Endothelial cell of umbilical vein (primary cell): ENCODE measurements around the gene CHST11. TPM values are rescaled to one million over a fixed set of nuclear protein-coding genes. Genes with fewer than 3 reads are reported as not detected.
"Not testable (repeated sequence)": the region's sequence is repeated elsewhere in the genome, so short reads cannot be mapped to it uniquely, and the experiment has no call there.

ENCODE experiments used
- BruUV-seq: library from RNA; stranded (reverse); fragments of 400-500 nt; replicated peaks from 2 replicates; lab custom pipeline; 2021; lab: Mats Ljungman, UMichigan
- CTCF ChIA-PET: fragments of 300-600, 350-600 bp; sonication (Branson Sonifier 250); formaldehyde crosslinking; loops from one replicate; lab custom pipeline; 2021; ENCODE audit warnings: antibody characterized with exemption, inconsistent platforms; lab: Charles Lee
- POLR2A ChIA-PET: fragments of 300-600, 350-600 bp; sonication (Branson Sonifier 250); formaldehyde crosslinking; loops from one replicate; lab custom pipeline; 2021; ENCODE audit warnings: antibody characterized with exemption, inconsistent platforms; lab: Charles Lee
- DNase-seq: peaks from one replicate; pipeline ENCODE4 v3.0.0-alpha.2; 2011; ENCODE audit warnings: low read depth, low spot score
- FAIRE-seq: peaks from 2 replicates; lab custom pipeline; 2011; peaks lifted over from hg19 to GRCh38; lab: Jason Lieb, UNC
- H2AFZ ChIP-seq: 2 replicates; pipeline ENCODE4 v1.6.0; 2012; ENCODE audit warnings: low read depth, low read length, control low read depth, inconsistent platforms
- H3K27ac ChIP-seq: 2 replicates; pipeline ENCODE4 v1.5.1; 2011; ENCODE audit warnings: low read depth, mild to moderate bottlenecking, control low read depth, low read length, moderate library complexity; ENCODE audit not compliant: insufficient read depth
- H3K27me3 ChIP-seq, 2 experiments: 2 replicates each; pipeline versions ENCODE4 v1.6.0 to v1.6.1; 2011; ENCODE audit warnings: low read length in 2 of 2, mixed read lengths in 1 of 2; ENCODE audit not compliant: control insufficient read depth in 2 of 2, insufficient read depth in 2 of 2
- H3K36me3 ChIP-seq, 2 experiments: 2 replicates in 1 of 2; 3 replicates in 1 of 2; pipeline ENCODE4 v1.5.1; 2011; ENCODE audit warnings: low read length in 2 of 2, mild to moderate bottlenecking in 1 of 2, moderate library complexity in 1 of 2; ENCODE audit not compliant: control insufficient read depth in 2 of 2, insufficient read depth in 2 of 2; ENCODE audit errors: extremely low read depth in 1 of 2
- H3K4me1 ChIP-seq: 3 replicates; pipeline ENCODE4 v1.5.1; 2011; ENCODE audit warnings: mild to moderate bottlenecking, low read length; ENCODE audit not compliant: control insufficient read depth, insufficient read depth; ENCODE audit errors: extremely low read depth
- H3K4me2 ChIP-seq: 2 replicates; pipeline ENCODE4 v1.6.1; 2011; ENCODE audit warnings: low read length, control low read depth, mixed read lengths; ENCODE audit not compliant: insufficient read depth
- H3K4me3 ChIP-seq, 3 experiments: fragments of 200-600 bp in 1 of 3; sonication (generic), shearing (Covaris generic) in 1 of 3; replicated peaks in 1 of 3; 2 replicates each; pipeline ENCODE4 v1.5.1; 2011 to 2016; ENCODE audit warnings: control low read depth in 3 of 3, low read length in 3 of 3, mild to moderate bottlenecking in 2 of 3, inconsistent platforms in 1 of 3, low read depth in 1 of 3, moderate library complexity in 1 of 3; ENCODE audit not compliant: insufficient read depth in 1 of 3
- H3K79me2 ChIP-seq: 2 replicates; pipeline ENCODE4 v1.6.0; 2012; ENCODE audit warnings: low read length, inconsistent platforms; ENCODE audit not compliant: control insufficient read depth, insufficient read depth
- H3K9ac ChIP-seq: replicated peaks from 2 replicates; pipeline ENCODE3; 2011; ENCODE audit warnings: low read length, control low read depth; ENCODE audit not compliant: insufficient read depth; ENCODE audit errors: extremely low read depth
- H3K9me1 ChIP-seq: replicated peaks from 3 replicates; pipeline ENCODE4 v1.6.0; 2011; ENCODE audit warnings: mild to moderate bottlenecking, low read length; ENCODE audit not compliant: control insufficient read depth, insufficient read depth; ENCODE audit errors: extremely low read depth
- H3K9me3 ChIP-seq: replicated peaks from 2 replicates; pipeline ENCODE4 v1.5.1; 2012; ENCODE audit warnings: low read length, inconsistent platforms; ENCODE audit not compliant: control insufficient read depth, insufficient read depth
- H4K20me1 ChIP-seq: replicated peaks from 2 replicates; pipeline ENCODE3; 2011; ENCODE audit warnings: mild to moderate bottlenecking, low read length; ENCODE audit not compliant: control insufficient read depth, insufficient read depth; ENCODE audit errors: extremely low read depth
- EZH2 ChIP-seq: IDR thresholded peaks from 2 replicates; pipeline ENCODE4 v1.6.1; 2012; ENCODE audit warnings: borderline replicate concordance, low read depth, mild to moderate bottlenecking, moderate library complexity, low read length, inconsistent platforms; ENCODE audit not compliant: severe bottlenecking
- FOS ChIP-seq: IDR thresholded peaks from 2 replicates; pipeline ENCODE4 v1.6.1; 2011; ENCODE audit warnings: mild to moderate bottlenecking, low read length, moderate library complexity, borderline replicate concordance; ENCODE audit not compliant: insufficient read depth
- GATA2 ChIP-seq: IDR thresholded peaks from 2 replicates; pipeline ENCODE4 v1.7.0; 2011; ENCODE audit warnings: low read depth, mild to moderate bottlenecking, moderate library complexity, mixed read lengths, low read length; ENCODE audit not compliant: insufficient read length, insufficient read depth
- JUN ChIP-seq: IDR thresholded peaks from 2 replicates; pipeline ENCODE4 v1.6.1; 2011; ENCODE audit warnings: borderline replicate concordance, low read depth; ENCODE audit not compliant: insufficient read length, insufficient read depth
- MYC ChIP-seq: IDR thresholded peaks from one replicate; pipeline ENCODE4 v1.6.1; 2011; ENCODE audit warnings: mild to moderate bottlenecking, low read depth, low read length
- POLR2A ChIP-seq: IDR thresholded peaks from 2 replicates; pipeline ENCODE4 v1.6.1; 2012; ENCODE audit warnings: low read depth, mild to moderate bottlenecking, control low read depth, low read length
- dilution Hi-C: fragments of 300-500 bp; cut with MboI; formaldehyde crosslinking; loops from one replicate; pipeline ENCODE4 v1.15.0; 2019; ENCODE audit warnings: low sequenced_read_pairs; ENCODE audit not compliant: extremely low pct_ligation_motif_present
- intact Hi-C: fragments of 100-400 bp; cut with micrococcal nuclease; formaldehyde crosslinking; loops from one replicate; pipeline ENCODE4 v1.10.0; 2022
- polyA plus RNA-seq, 4 experiments: library from polyadenylated mRNA; depleted of rRNA in 3 of 4; stranded (reverse) in 3 of 4; unstranded in 1 of 4; fragments of >200 nt; gene quantifications; 2 replicates each; pipeline versions ENCODE4 v1.2.1 to v1.2.3, GENCODE V29; 2011 to 2012; ENCODE audit warnings: missing spikeins in 1 of 4
- total RNA-seq: library from RNA; stranded (reverse); gene quantifications from 2 replicates; pipeline ENCODE4 v1.2.3, GENCODE V29; 2021
- TF ChIP-seq, protein P1 (sequence below), 2 donors: IDR thresholded peaks; 1 replicate in 1 of 2; 2 replicates in 1 of 2; pipeline ENCODE4 v1.5.1; 2011; ENCODE audit warnings: low read length in 2 of 2, mild to moderate bottlenecking in 2 of 2, moderate library complexity in 2 of 2, control low read depth in 1 of 2, inconsistent platforms in 1 of 2, low read depth in 1 of 2; ENCODE audit not compliant: insufficient read depth in 1 of 2; ENCODE audit errors: extremely low read depth in 1 of 2
- TF ChIP-seq, protein P2 (sequence below): IDR thresholded peaks from 2 replicates; pipeline ENCODE4 v1.6.1; 2011; ENCODE audit not compliant: insufficient read depth, insufficient read length

The CHST11 gene
- total and polyA plus RNA-seq, 2 donors (not counting 3 experiments of a cell fraction or from before 2014, with no cell fraction given) = 19.7 to 20.9 TPM

DNA sequence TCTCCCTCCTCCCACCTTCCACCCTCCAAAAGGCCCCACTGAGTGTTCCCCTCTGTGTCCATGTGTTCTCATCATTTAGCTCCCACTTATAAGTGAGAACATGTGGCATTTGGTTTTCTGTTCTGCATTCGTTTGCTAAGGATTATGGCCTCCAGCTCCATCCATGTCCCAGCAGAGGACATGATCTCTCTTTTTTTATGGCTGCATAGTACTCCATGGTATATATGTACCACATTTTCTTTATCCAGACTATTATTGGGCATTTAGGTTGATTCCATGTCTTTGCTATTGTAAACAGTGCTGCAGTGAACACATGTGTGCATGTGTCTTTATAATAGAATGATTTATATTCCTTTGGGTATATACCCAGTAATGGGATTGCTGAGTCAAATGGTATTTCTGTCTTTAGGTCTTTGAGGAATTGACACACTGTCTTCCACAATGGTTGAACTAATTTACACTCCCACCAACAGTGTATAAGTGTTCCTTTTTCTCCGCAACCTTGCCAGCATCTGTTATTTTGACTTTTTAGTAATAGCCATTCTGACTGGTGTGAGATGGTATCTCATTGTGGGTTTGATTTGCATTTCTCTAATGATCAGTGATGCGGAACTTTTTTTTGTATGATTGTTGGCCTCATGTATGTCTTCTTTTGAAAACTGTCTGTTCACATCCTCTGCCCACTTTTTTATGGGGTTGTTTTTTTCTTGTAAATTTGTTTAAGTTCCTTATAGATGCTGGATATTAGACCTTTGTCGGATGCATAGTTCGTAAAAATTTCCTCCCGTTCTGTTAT lies 287.2 kb downstream of the CHST11 start:
- dilution Hi-C loops, H4K20me1 ChIP-seq, FAIRE-seq, H3K9me1 ChIP-seq, H3K4me1 ChIP-seq, DNase-seq, POLR2A ChIA-PET, H2AFZ ChIP-seq, H3K9ac ChIP-seq, H3K4me3 ChIP-seq, BruUV-seq, H3K9me3 ChIP-seq, intact Hi-C loops, H3K79me2 ChIP-seq, H3K36me3 ChIP-seq, H3K27me3 ChIP-seq, H3K4me2 ChIP-seq, H3K27ac ChIP-seq: not testable (repeated sequence)
- CTCF ChIA-PET = interaction anchor here (1.5 kb wide), 1 partner anchor 13 kb away, joined by 4 read pairs; no protein-coding TSS in a partner anchor

DNA sequence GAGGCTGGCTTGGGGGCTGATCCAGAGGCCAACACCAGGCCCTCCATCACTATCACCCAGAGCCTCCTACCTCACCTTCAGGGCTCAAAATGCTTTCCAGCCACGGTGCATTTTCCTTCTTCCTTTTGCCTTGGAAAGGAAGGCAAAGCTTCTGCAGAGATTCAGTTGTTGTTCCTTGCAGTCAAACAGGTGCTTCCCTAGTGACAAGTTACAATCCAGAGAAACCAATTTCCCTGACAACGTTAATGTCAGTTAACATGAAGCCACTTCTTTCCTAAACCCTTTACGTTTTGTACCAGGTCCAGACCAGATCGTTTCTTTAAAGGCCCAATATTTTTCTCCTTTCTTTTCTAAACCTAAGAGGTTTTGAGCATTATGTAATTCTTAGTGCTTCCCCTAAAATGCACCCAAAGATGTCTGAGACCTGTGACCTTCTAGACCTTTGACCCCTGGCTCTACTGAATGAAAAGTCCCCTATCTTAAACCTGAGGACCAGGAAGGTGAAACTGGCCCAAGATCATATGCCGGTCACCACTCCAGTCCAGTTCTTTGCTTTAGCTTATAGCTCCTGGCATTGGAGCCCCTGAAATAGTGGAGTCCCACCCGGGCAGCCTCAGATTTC lies 289.8 kb downstream of the CHST11 start:
- no peak overlapping the region for H3K4me2 ChIP-seq
- CTCF ChIA-PET = interaction anchor here (0.6 to 3.0 kb wide), 2 partner anchors 22 to 365 kb away, joined by 3 to 8 read pairs; no protein-coding TSS in a partner anchor

More for the DNA sequence above, 289.8 kb downstream of the CHST11 start:
- no peaks in the 10 kb centered on the region for H3K27me3 ChIP-seq
- POLR2A ChIA-PET = no interaction called here
- peaks cover 5% of the 10 kb centered on the region for H3K4me1 ChIP-seq
- no peak overlapping the region for H3K4me3 ChIP-seq
- no peak overlapping the region for H3K27ac ChIP-seq
- no peaks in the 10 kb centered on the region for H3K79me2 ChIP-seq
- BruUV-seq = no TSS peak
- H3K9me1 ChIP-seq = no peaks in the 10 kb centered on the region
- no peak overlapping the region for H3K9ac ChIP-seq
- no peaks in the 10 kb centered on the region for H3K36me3 ChIP-seq
- intact Hi-C loops (no loop called here), dilution Hi-C loops (no loop called here)
- no peaks in the 10 kb centered on the region for H3K9me3 ChIP-seq
- TF ChIP-seq, protein P1, sequence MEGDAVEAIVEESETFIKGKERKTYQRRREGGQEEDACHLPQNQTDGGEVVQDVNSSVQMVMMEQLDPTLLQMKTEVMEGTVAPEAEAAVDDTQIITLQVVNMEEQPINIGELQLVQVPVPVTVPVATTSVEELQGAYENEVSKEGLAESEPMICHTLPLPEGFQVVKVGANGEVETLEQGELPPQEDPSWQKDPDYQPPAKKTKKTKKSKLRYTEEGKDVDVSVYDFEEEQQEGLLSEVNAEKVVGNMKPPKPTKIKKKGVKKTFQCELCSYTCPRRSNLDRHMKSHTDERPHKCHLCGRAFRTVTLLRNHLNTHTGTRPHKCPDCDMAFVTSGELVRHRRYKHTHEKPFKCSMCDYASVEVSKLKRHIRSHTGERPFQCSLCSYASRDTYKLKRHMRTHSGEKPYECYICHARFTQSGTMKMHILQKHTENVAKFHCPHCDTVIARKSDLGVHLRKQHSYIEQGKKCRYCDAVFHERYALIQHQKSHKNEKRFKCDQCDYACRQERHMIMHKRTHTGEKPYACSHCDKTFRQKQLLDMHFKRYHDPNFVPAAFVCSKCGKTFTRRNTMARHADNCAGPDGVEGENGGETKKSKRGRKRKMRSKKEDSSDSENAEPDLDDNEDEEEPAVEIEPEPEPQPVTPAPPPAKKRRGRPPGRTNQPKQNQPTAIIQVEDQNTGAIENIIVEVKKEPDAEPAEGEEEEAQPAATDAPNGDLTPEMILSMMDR (IDR thresholded peaks at IDR 0.05; ENCODE audit: extremely low read depth in 1 of 2, insufficient read depth in 1 of 2, low read depth in 1 of 2, low read length in 2 of 2) = no peak
- TF ChIP-seq MYC (no peak), GATA2 (no peak), JUN (no peak), FOS (no peak), EZH2 (no peak), POLR2A (no peak)
- TF ChIP-seq, protein P2, sequence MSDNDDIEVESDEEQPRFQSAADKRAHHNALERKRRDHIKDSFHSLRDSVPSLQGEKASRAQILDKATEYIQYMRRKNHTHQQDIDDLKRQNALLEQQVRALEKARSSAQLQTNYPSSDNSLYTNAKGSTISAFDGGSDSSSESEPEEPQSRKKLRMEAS = no peak
- DNase-seq = peak; percentile 30
- H4K20me1 ChIP-seq = no peaks in the 10 kb centered on the region
- H2AFZ ChIP-seq = no peak overlapping the region
- no peak for FAIRE-seq
